Mucosa of stomach (tissue), 1 donor: Measurements from ENCODE around the gene PARD6B.

Source experiments
- H3K27me3 ChIP-seq: one replicate; pipeline ENCODE4 v1.7.0; 2013; ENCODE audit warnings: mild to moderate bottlenecking, low read length; ENCODE audit not compliant: control insufficient read depth, insufficient read depth
- H3K36me3 ChIP-seq: one replicate; pipeline ENCODE4 v1.7.0; 2013; ENCODE audit warnings: low read length; ENCODE audit not compliant: control insufficient read depth, insufficient read depth
- H3K4me1 ChIP-seq: one replicate; pipeline ENCODE4 v1.7.0; 2013; ENCODE audit warnings: mild to moderate bottlenecking, low read length; ENCODE audit not compliant: control insufficient read depth, insufficient read depth
- H3K4me3 ChIP-seq: one replicate; pipeline ENCODE4 v1.7.0; 2013; ENCODE audit warnings: low read length
- H3K9ac ChIP-seq: one replicate; pipeline ENCODE4 v1.7.0; 2013; ENCODE audit warnings: mild to moderate bottlenecking, low read length, moderate library complexity
- H3K9me3 ChIP-seq: one replicate; pipeline ENCODE4 v1.7.0; 2013; ENCODE audit warnings: mild to moderate bottlenecking, low read length, moderate library complexity; ENCODE audit not compliant: control insufficient read depth
- donor health status: Pancreatic carcinoma.

Gene PARD6B

GRCh38 chr20:50728981-50729874 is 2.2 kb upstream of the PARD6B start:
- H3K9me3 ChIP-seq, result no peaks in the 10 kb centered on the region
- H3K4me3 ChIP-seq, result no peak overlapping the region
- H3K27me3 ChIP-seq, result no peaks in the 10 kb centered on the region
- H3K36me3 ChIP-seq, result no peaks in the 10 kb centered on the region
- H3K9ac ChIP-seq, result peak overlapping the region; percentile 27
- peaks cover 43% of the 10 kb centered on the region for H3K4me1 ChIP-seq

GRCh38 chr20:50729901-50730764 is 1.2 kb upstream of the PARD6B start:
- H3K27me3 ChIP-seq, result no peaks in the 10 kb centered on the region
- H3K4me3 ChIP-seq, result no peak overlapping the region
- H3K36me3 ChIP-seq, result no peaks in the 10 kb centered on the region
- no peaks in the 10 kb centered on the region for H3K9me3 ChIP-seq
- peaks cover 34% of the 10 kb centered on the region for H3K4me1 ChIP-seq
- peak overlapping the region; percentile 27 for H3K9ac ChIP-seq

GRCh38 chr20:50730765-50731054 is 670 bp upstream of the PARD6B start:
- Histone ChIP-seq H3K4me1 (peaks cover 30% of the 10 kb centered on the region), H3K27me3 (no peaks in the 10 kb centered on the region), H3K4me3 (no peak overlapping the region), H3K36me3 (no peaks in the 10 kb centered on the region), H3K9ac (peak overlapping the region; percentile 27), H3K9me3 (no peaks in the 10 kb centered on the region)

GRCh38 chr20:50731930-50732690 is 730 bp downstream of the PARD6B start:
- H3K9ac ChIP-seq, result peak overlapping the region; percentile 90
- H3K9me3 ChIP-seq, result no peaks in the 10 kb centered on the region
- H3K4me3 ChIP-seq, result peak overlapping the region; percentile 60
- peaks cover 37% of the 10 kb centered on the region for H3K4me1 ChIP-seq
- H3K27me3 ChIP-seq, result no peaks in the 10 kb centered on the region
- H3K36me3 ChIP-seq, result no peaks in the 10 kb centered on the region

GRCh38 chr20:50733644-50734349 is 2.4 kb downstream of the PARD6B start:
- no peak overlapping the region for H3K4me3 ChIP-seq
- no peaks in the 10 kb centered on the region for H3K27me3 ChIP-seq
- peaks cover 28% of the 10 kb centered on the region for H3K4me1 ChIP-seq
- H3K9me3 ChIP-seq, result no peaks in the 10 kb centered on the region
- no peaks in the 10 kb centered on the region for H3K36me3 ChIP-seq
- H3K9ac ChIP-seq, result peak overlapping the region; percentile 90

- H3K27me3 ChIP-seq, result no peaks in the 10 kb centered on the region
- H3K9me3 ChIP-seq, result no peaks in the 10 kb centered on the region
- H3K36me3 ChIP-seq, result no peaks in the 10 kb centered on the region
- peaks cover 25% of the 10 kb centered on the region for H3K4me1 ChIP-seq
- H3K4me3 ChIP-seq, result no peak overlapping the region
- no peak overlapping the region for H3K9ac ChIP-seq
Observed at GRCh38 chr20:50734730-50735679, 3.6 kb downstream of the PARD6B start.

GRCh38 chr20:50735813-50736212 is 4.4 kb downstream of the PARD6B start:
- Histone ChIP-seq H3K36me3 (no peaks in the 10 kb centered on the region), H3K27me3 (no peaks in the 10 kb centered on the region), H3K9ac (no peak overlapping the region), H3K4me3 (no peak overlapping the region), H3K4me1 (peaks cover 20% of the 10 kb centered on the region), H3K9me3 (no peaks in the 10 kb centered on the region)

GRCh38 chr20:50737352-50737751 is 6.0 kb downstream of the PARD6B start:
- Histone ChIP-seq H3K9me3 (no peaks in the 10 kb centered on the region), H3K4me1 (peaks cover 31% of the 10 kb centered on the region), H3K27me3 (no peaks in the 10 kb centered on the region), H3K36me3 (no peaks in the 10 kb centered on the region), H3K9ac (no peak overlapping the region), H3K4me3 (no peak overlapping the region)

- H3K4me1 ChIP-seq, result peaks cover 60% of the 10 kb centered on the region
- H3K36me3 ChIP-seq, result no peaks in the 10 kb centered on the region
- no peak overlapping the region for H3K4me3 ChIP-seq
- H3K9ac ChIP-seq, result no peak overlapping the region
- no peaks in the 10 kb centered on the region for H3K9me3 ChIP-seq
- no peaks in the 10 kb centered on the region for H3K27me3 ChIP-seq
Observed at GRCh38 chr20:50743087-50743486, 11.7 kb downstream of the PARD6B start.

GRCh38 chr20:50744143-50744792 is 12.9 kb downstream of the PARD6B start:
- Histone ChIP-seq H3K9ac (peak overlapping the region; percentile 47), H3K27me3 (no peaks in the 10 kb centered on the region), H3K4me1 (peaks cover 55% of the 10 kb centered on the region), H3K36me3 (no peaks in the 10 kb centered on the region), H3K4me3 (no peak overlapping the region), H3K9me3 (no peaks in the 10 kb centered on the region)
